Naive thymus-derived CD4-positive, alpha-beta T cell (primary cell): ENCODE results near the gene SH3RF3. TPM values are rescaled to one million over a fixed set of nuclear protein-coding genes. Genes with fewer than 3 reads are reported as not detected.
"Not testable (repeated sequence)": the region's sequence is repeated elsewhere in the genome, so short reads cannot be mapped to it uniquely, and the experiment has no call there.

Experiments used
- ATAC-seq: fragments of 150-1000 bp; cut with Tn5 transposase; 2 replicates; pipeline ENCODE4 v1.10.0; 2021; ENCODE audit warnings: mild to moderate bottlenecking, moderate library complexity
- CTCF ChIA-PET: fragments of 350-600 bp; sonication (Branson Sonifier 250); formaldehyde crosslinking; loops from one replicate; lab custom pipeline; 2021; ENCODE audit warnings: antibody characterized with exemption; lab: Charles Lee
- POLR2A ChIA-PET: fragments of 350-600 bp; sonication (Branson Sonifier 250); formaldehyde crosslinking; loops from one replicate; lab custom pipeline; 2021; ENCODE audit warnings: antibody characterized with exemption, inconsistent platforms; lab: Charles Lee
- DNase-seq, 9 donors: peaks; one replicate each; pipeline versions ENCODE4 v3.0.0 to v3.0.0-alpha.2; 2020 to 2022; ENCODE audit warnings: mixed read lengths in 1 of 9
- H3K27ac ChIP-seq: one replicate; pipeline ENCODE4 v1.7.0; 2013; ENCODE audit warnings: mild to moderate bottlenecking, low read depth, low read length, moderate library complexity
- H3K27me3 ChIP-seq, 2 donors: one replicate each; pipeline ENCODE4 v1.7.0; 2013; ENCODE audit warnings: low read length in 2 of 2, mild to moderate bottlenecking in 2 of 2, moderate library complexity in 2 of 2; ENCODE audit not compliant: control insufficient read depth in 2 of 2, insufficient read depth in 2 of 2
- H3K36me3 ChIP-seq, 3 experiments: 1 replicate in 2 of 3; 2 replicates in 1 of 3; pipeline ENCODE4 v1.7.0; 2013; ENCODE audit warnings: low read length in 3 of 3, mild to moderate bottlenecking in 3 of 3, moderate library complexity in 1 of 3; ENCODE audit not compliant: insufficient read depth in 3 of 3, control insufficient read depth in 2 of 3
- H3K4me1 ChIP-seq, 2 donors: one replicate each; pipeline ENCODE4 v1.7.0; 2013; ENCODE audit warnings: low read length in 2 of 2, mild to moderate bottlenecking in 2 of 2, moderate library complexity in 1 of 2; ENCODE audit not compliant: control insufficient read depth in 2 of 2, insufficient read depth in 2 of 2
- H3K4me3 ChIP-seq: 2 replicates; pipeline ENCODE4 v1.7.0; 2013; ENCODE audit warnings: mild to moderate bottlenecking, low read length
- H3K9me3 ChIP-seq, 3 experiments: 1 replicate in 2 of 3; 2 replicates in 1 of 3; pipeline ENCODE4 v1.7.0; 2013; ENCODE audit warnings: low read length in 3 of 3; ENCODE audit not compliant: control insufficient read depth in 2 of 3
- H3K27ac Mint-ChIP-seq, 9 donors: one replicate each; pipeline ENCODE4 v1.8.0; 2020 to 2022; ENCODE audit warnings: mixed read lengths in 9 of 9, mild to moderate bottlenecking in 8 of 9, moderate library complexity in 5 of 9, inconsistent platforms in 2 of 9
- H3K27me3 Mint-ChIP-seq, 5 donors: one replicate each; pipeline ENCODE4 v1.8.0; 2021 to 2022; ENCODE audit warnings: mixed read lengths in 5 of 5, mild to moderate bottlenecking in 1 of 5
- H3K36me3 Mint-ChIP-seq, 5 donors: one replicate each; pipeline ENCODE4 v1.8.0; 2020 to 2022; ENCODE audit warnings: mixed read lengths in 5 of 5, mild to moderate bottlenecking in 3 of 5, inconsistent platforms in 1 of 5
- H3K4me1 Mint-ChIP-seq, 7 donors: one replicate each; pipeline ENCODE4 v1.8.0; 2020 to 2022; ENCODE audit warnings: mixed read lengths in 7 of 7, mild to moderate bottlenecking in 3 of 7, inconsistent platforms in 1 of 7
- H3K4me3 Mint-ChIP-seq, 10 donors: one replicate each; pipeline ENCODE4 v1.8.0; 2020 to 2022; ENCODE audit warnings: mild to moderate bottlenecking in 10 of 10, mixed read lengths in 10 of 10, moderate library complexity in 6 of 10, inconsistent platforms in 2 of 10
- H3K9me3 Mint-ChIP-seq, 11 donors: one replicate each; pipeline ENCODE4 v1.8.0; 2020 to 2022; ENCODE audit warnings: mixed read lengths in 11 of 11, mild to moderate bottlenecking in 4 of 11, inconsistent platforms in 1 of 11, moderate library complexity in 1 of 11
- intact Hi-C, 2 donors: fragments of 100-400 bp; cut with micrococcal nuclease; formaldehyde crosslinking; loops; one replicate each; pipeline ENCODE4 v1.15.1; 2023
- polyA plus RNA-seq, 2 donors: library from polyadenylated mRNA; unstranded; fragments of 300-500 nt; fragmentation: Illumina TruSeq; gene quantifications; one replicate each; pipeline ENCODE4 v1.2.3, GENCODE V29; 2021
- total RNA-seq, 6 experiments: library from RNA in 5 of 6; stranded (reverse) in 5 of 6; gene quantifications; 1 replicate in 5 of 6; 2 replicates in 1 of 6; pipeline ENCODE4 v1.2.3 and lab custom pipeline; 2021 to 2026

The SH3RF3 gene
- total and polyA plus RNA-seq, 7 experiments from 2014 or later, result 0.19 to 11.5 (median 4.8) TPM

- H3K27me3 Mint-ChIP-seq, result peaks cover 10 to 34% (median 16%) of the 10 kb centered on the region in 5 donors
These were observed 92.3 kb downstream of the SH3RF3 start for GRCh38 chr2:109221316-109221715.

GRCh38 chr2:109222422-109222821, 93.4 kb downstream of the SH3RF3 start:
- no peak for ATAC-seq
- Histone ChIP-seq H3K4me1 (peaks cover 14 to 16% of the 10 kb centered on the region in 2 donors), H3K4me3 (no peak overlapping the region), H3K27ac (no peak overlapping the region), H3K27me3 (peaks cover 0 to 7% of the 10 kb centered on the region in 2 donors), H3K9me3 (no peaks in the 10 kb centered on the region), H3K36me3 (no peaks in the 10 kb centered on the region)
- H3K4me3 Mint-ChIP-seq, result no peak overlapping the region
- ChIA-PET CTCF (no interaction called here), POLR2A (no interaction called here)
- peaks cover under 1 to 38% (median 7%) of the 10 kb centered on the region in 5 donors for H3K27me3 Mint-ChIP-seq
- no peaks in the 10 kb centered on the region for H3K9me3 Mint-ChIP-seq
- intact Hi-C loops, result no loop called here
- no peak overlapping the region for H3K27ac Mint-ChIP-seq
- DNase-seq, result no peak
- peaks cover 0 to 10% (median 0%) of the 10 kb centered on the region in 5 donors for H3K36me3 Mint-ChIP-seq
- peaks cover 14 to 24% (median 19%) of the 10 kb centered on the region in 7 donors for H3K4me1 Mint-ChIP-seq

More at GRCh38 chr2:109221316-109221715, 92.3 kb downstream of the SH3RF3 start:
- DNase-seq, intact Hi-C loops, H3K4me3 Mint-ChIP-seq, CTCF ChIA-PET, H3K4me3 ChIP-seq, H3K27ac Mint-ChIP-seq, H3K27ac ChIP-seq, H3K36me3 Mint-ChIP-seq, H3K36me3 ChIP-seq, POLR2A ChIA-PET, H3K9me3 ChIP-seq, H3K9me3 Mint-ChIP-seq, ATAC-seq: not testable (repeated sequence)
- Histone ChIP-seq H3K4me1 (peaks cover 19 to 27% of the 10 kb centered on the region in 2 donors), H3K27me3 (peaks cover 7 to 16% of the 10 kb centered on the region in 2 donors)
- peaks cover 23 to 34% (median 28%) of the 10 kb centered on the region in 7 donors for H3K4me1 Mint-ChIP-seq

GRCh38 chr2:109222825-109223471, 93.9 kb downstream of the SH3RF3 start:
- ChIA-PET POLR2A (no interaction called here), CTCF (no interaction called here)
- Histone ChIP-seq H3K4me1 (peaks cover 8 to 10% of the 10 kb centered on the region in 2 donors), H3K27me3 (peaks cover 0 to 4% of the 10 kb centered on the region in 2 donors), H3K27ac (no peak overlapping the region), H3K36me3 (no peaks in the 10 kb centered on the region), H3K9me3 (no peaks in the 10 kb centered on the region), H3K4me3 (no peak overlapping the region)
- Mint-ChIP-seq H3K27me3 (peaks cover 5 to 43% (median 7%) of the 10 kb centered on the region in 5 donors), H3K4me3 (no peak overlapping the region), H3K36me3 (peaks cover 0 to 10% (median 0%) of the 10 kb centered on the region in 5 donors), H3K4me1 (peaks cover 9 to 24% (median 14%) of the 10 kb centered on the region in 7 donors), H3K27ac (no peak overlapping the region), H3K9me3 (no peaks in the 10 kb centered on the region)
- ATAC-seq (no peak), DNase-seq (no peak)
- intact Hi-C loops, result no loop called here

GRCh38 chr2:109223490-109223889, 94.5 kb downstream of the SH3RF3 start:
- Histone ChIP-seq H3K27ac (no peak overlapping the region), H3K4me3 (no peak overlapping the region), H3K36me3 (no peaks in the 10 kb centered on the region), H3K9me3 (no peaks in the 10 kb centered on the region), H3K4me1 (peaks cover 3 to 5% of the 10 kb centered on the region in 2 donors), H3K27me3 (peaks cover 0 to 4% of the 10 kb centered on the region in 2 donors)
- intact Hi-C loops, result no loop called here
- Mint-ChIP-seq H3K36me3 (peaks cover 0 to 10% (median 0%) of the 10 kb centered on the region in 5 donors), H3K27ac (no peak overlapping the region), H3K27me3 (peaks cover 5 to 48% (median 5%) of the 10 kb centered on the region in 5 donors), H3K4me1 (peaks cover 7 to 23% (median 9%) of the 10 kb centered on the region in 7 donors), H3K9me3 (no peaks in the 10 kb centered on the region), H3K4me3 (no peak overlapping the region)
- ChIA-PET POLR2A (no interaction called here), CTCF (interaction anchor here (0.8 kb wide), 1 partner anchor 40 kb away, joined by 3 read pairs; no protein-coding TSS in a partner anchor)
- no peak for ATAC-seq
- no peak for DNase-seq

GRCh38 chr2:109224341-109224740, 95.3 kb downstream of the SH3RF3 start:
- intact Hi-C loops, ATAC-seq, H3K4me3 Mint-ChIP-seq, H3K36me3 ChIP-seq, H3K9me3 ChIP-seq, H3K9me3 Mint-ChIP-seq, POLR2A ChIA-PET, DNase-seq, H3K27me3 ChIP-seq, H3K27ac Mint-ChIP-seq, H3K27ac ChIP-seq, H3K4me3 ChIP-seq, H3K4me1 ChIP-seq: not testable (repeated sequence)
- CTCF ChIA-PET, result interaction anchor here (0.8 kb wide), 2 partner anchors 39 to 188 kb away, joined by 3 read pairs; no protein-coding TSS in a partner anchor
- Mint-ChIP-seq H3K27me3 (peaks cover 0 to 47% (median 0%) of the 10 kb centered on the region in 5 donors), H3K36me3 (peaks cover 0 to 10% (median 0%) of the 10 kb centered on the region in 5 donors), H3K4me1 (peaks cover 5 to 24% (median 8%) of the 10 kb centered on the region in 7 donors)

GRCh38 chr2:109225170-109225782, 96.3 kb downstream of the SH3RF3 start:
- H3K27ac Mint-ChIP-seq, result no peak overlapping the region
- Histone ChIP-seq H3K27ac (no peak overlapping the region), H3K9me3 (no peaks in the 10 kb centered on the region), H3K4me1 (no peaks in the 10 kb centered on the region), H3K4me3 (no peak overlapping the region), H3K27me3 (no peaks in the 10 kb centered on the region), H3K36me3 (no peaks in the 10 kb centered on the region)
- DNase-seq (no peak), ATAC-seq (no peak)
- intact Hi-C loops, result no loop called here
- POLR2A ChIA-PET, result no interaction called here
- no peak overlapping the region for H3K4me3 Mint-ChIP-seq
- no peaks in the 10 kb centered on the region for H3K9me3 Mint-ChIP-seq
- peaks cover 5 to 26% (median 10%) of the 10 kb centered on the region in 7 donors for H3K4me1 Mint-ChIP-seq
- CTCF ChIA-PET, result interaction anchor here (0.6 to 0.8 kb wide), 2 partner anchors 189 to 285 kb away, joined by 3 read pairs; no protein-coding TSS in a partner anchor
- peaks cover 0 to 10% (median 0%) of the 10 kb centered on the region in 5 donors for H3K36me3 Mint-ChIP-seq
- peaks cover 0 to 40% (median 0%) of the 10 kb centered on the region in 5 donors for H3K27me3 Mint-ChIP-seq
